ENCODE data around the gene TMEM63B.

The TMEM63B gene

GRCh38 chr6:44146685-44147084, 19.3 kb downstream of the TMEM63B start:
- no peak for DNase-seq (ENCODE audit: low read depth)
- H3K4me3 ChIP-seq (ENCODE audit: low read depth, low read length), result no peak overlapping the region
- TF ChIP-seq CTCF (IDR thresholded peaks at IDR 0.05; ENCODE audit: low read depth, low read length, missing control alignments), result no peak

- no peak for TF ChIP-seq CTCF (IDR thresholded peaks at IDR 0.05; ENCODE audit: low read depth, low read length, missing control alignments)
- no peak overlapping the region for H3K4me3 ChIP-seq (ENCODE audit: low read depth, low read length)
- DNase-seq (ENCODE audit: low read depth), result no peak
These were observed 19.9 kb downstream of the TMEM63B start for GRCh38 chr6:44147256-44147655.

GRCh38 chr6:44148306-44148705, 21.0 kb downstream of the TMEM63B start:
- no peak for DNase-seq (ENCODE audit: low read depth)
- H3K4me3 ChIP-seq (ENCODE audit: low read depth, low read length), result no peak overlapping the region
- TF ChIP-seq CTCF (IDR thresholded peaks at IDR 0.05; ENCODE audit: low read depth, low read length, missing control alignments), result no peak

GRCh38 chr6:44149369-44150012, 22.1 kb downstream of the TMEM63B start:
- DNase-seq (ENCODE audit: low read depth), result no peak
- H3K4me3 ChIP-seq (ENCODE audit: low read depth, low read length), result no peak overlapping the region
- no peak for TF ChIP-seq CTCF (IDR thresholded peaks at IDR 0.05; ENCODE audit: low read depth, low read length, missing control alignments)

- no peak for TF ChIP-seq CTCF (IDR thresholded peaks at IDR 0.05; ENCODE audit: low read depth, low read length, missing control alignments)
- DNase-seq (ENCODE audit: low read depth), result no peak
- no peak overlapping the region for H3K4me3 ChIP-seq (ENCODE audit: low read depth, low read length)
These were observed 23.1 kb downstream of the TMEM63B start for GRCh38 chr6:44150317-44150917.

- peak; percentile 99 for TF ChIP-seq CTCF (IDR thresholded peaks at IDR 0.05; ENCODE audit: low read depth, low read length, missing control alignments)
- H3K4me3 ChIP-seq (ENCODE audit: low read depth, low read length), result no peak overlapping the region
- no peak for DNase-seq (ENCODE audit: low read depth)
These were observed 24.2 kb downstream of the TMEM63B start for GRCh38 chr6:44151348-44152108.

Data from GM12864 (cell line).